HG03135 (cell line): ENCODE data around the gene TCF4.

ENCODE experiments used
- ATAC-seq: cut with Tn5 transposase; IDR thresholded peaks from one replicate; pipeline ENCODE4 v1.9.1; 2021; ENCODE audit warnings: mild to moderate bottlenecking, moderate library complexity; ENCODE audit not compliant: unreplicated experiment

The TCF4 gene

DNA sequence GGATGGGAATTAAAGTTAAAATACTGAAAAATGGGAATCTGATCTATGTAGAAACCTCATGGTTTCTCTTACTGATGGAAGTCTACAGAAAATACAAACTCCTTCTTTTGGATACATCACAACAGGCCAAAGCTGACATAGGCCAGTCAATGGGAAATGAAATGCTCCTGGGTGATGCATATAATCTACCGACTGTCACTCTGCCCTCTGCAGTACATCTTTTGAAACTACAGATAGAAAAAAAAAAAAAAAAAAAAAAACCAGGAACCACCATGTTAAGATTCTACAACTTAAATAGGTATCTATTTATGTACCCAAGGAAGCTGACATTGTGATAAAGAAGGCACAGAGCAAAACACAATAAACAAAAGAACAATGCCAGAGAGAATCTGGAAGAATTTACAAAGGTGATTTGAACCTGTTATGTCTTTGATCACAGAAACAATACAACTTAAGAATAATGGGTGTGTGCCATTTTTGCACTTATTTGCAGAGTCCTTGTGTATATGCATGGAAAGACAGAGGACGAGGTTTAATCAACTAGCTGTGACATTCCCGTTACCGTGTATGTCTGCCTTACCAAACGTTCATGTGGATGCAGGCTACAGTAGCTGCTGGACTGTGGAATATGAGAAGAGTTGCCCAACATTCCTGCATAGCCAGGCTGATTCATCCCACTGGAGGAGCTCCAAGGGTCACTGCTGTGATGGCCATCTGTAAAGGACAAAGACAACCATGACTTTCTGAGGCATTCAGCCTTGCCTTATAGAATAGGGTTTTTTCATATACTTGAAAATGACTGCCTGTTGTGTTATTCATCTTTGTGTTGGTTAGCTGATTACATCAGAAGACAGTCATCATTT, 312.7 kb downstream of the TCF4 start:
- no peak for ATAC-seq

GRCh38 chr18:55272510-55273243, 315.3 kb downstream of the TCF4 start:
- no peak for ATAC-seq

- ATAC-seq = no peak
Measured at GRCh38 chr18:55269622-55270021, 318.4 kb downstream of the TCF4 start.

DNA sequence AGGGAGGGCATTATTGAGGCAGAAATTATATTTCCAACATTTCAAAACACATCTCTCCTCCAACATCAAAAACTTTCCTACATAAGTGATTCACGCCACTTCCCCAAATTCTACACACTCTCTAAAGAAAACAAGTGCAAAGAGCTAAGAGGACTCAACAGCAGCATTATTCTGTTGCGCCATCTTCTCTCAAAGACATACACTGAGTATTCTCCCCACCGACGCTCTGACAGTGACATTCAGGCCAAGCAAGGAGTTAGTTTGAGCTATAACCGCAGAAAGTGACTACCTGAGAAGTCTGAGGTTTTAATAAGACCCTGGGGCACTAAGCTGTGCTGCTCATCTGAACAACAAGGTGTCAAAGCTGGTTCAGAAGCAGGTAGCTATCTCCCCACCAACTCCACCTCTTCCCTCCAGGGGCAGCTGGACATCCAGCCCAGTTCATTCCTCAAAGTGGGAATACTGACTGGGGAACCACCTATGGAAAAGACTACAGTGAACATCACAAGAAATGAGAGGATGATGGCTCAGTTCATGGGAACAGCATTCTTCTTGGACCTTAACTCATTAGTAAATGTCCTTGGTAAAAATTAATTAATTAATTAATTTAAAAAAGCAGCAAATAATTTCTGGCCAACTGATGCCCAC, 319.2 kb downstream of the TCF4 start:
- peak; percentile 44 for ATAC-seq

- ATAC-seq = peak; percentile 72
Measured at GRCh38 chr18:55268151-55268601, 319.8 kb downstream of the TCF4 start.

- no peak for ATAC-seq
Measured at GRCh38 chr18:55266981-55267380, 321.0 kb downstream of the TCF4 start.

DNA sequence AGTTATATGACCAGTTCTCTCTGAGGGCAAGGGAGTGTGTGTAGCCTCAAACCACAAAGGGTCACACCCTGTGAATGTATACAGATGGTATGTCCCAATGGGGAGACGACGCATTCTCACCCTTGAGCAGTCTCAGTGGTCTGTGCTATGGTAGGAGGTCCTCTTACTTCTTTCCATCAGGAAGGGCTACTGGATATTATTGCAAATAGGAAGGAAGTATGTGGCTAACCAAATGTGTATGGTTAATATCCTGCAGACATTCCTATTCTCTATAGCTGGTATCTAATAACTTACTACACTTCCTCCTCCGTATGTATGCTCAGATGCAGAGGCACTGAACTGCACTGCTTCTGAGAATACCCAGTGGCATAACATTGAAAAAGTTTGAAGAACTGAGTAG, 322.0 kb downstream of the TCF4 start:
- peak; percentile 51 for ATAC-seq

- ATAC-seq = no peak
Measured at GRCh38 chr18:55265130-55265675, 322.8 kb downstream of the TCF4 start.

DNA sequence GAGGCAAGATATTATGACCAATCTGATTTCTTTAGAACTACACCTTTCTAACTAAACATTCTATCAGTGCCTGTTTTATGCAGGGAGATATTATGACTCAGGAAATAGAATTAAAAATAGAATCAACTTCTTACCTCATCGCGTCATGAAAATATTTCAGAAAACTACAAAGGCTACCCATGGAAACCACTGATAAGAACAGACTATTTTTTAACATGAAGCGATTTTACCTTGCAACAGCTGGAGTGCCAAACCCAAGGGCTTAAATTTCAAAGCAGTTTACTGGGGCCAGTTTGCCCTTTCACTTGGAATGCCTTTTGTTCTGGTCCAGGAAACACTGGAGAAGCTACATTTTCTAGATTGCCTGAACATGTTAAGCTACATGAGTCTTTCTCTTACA, 323.9 kb downstream of the TCF4 start:
- ATAC-seq = no peak

- no peak for ATAC-seq
Measured at GRCh38 chr18:55262021-55262560, 325.9 kb downstream of the TCF4 start.

- ATAC-seq = no peak
Measured at GRCh38 chr18:55261253-55261652, 326.7 kb downstream of the TCF4 start.

GRCh38 chr18:55258088-55258487, 329.9 kb downstream of the TCF4 start:
- ATAC-seq = no peak

DNA sequence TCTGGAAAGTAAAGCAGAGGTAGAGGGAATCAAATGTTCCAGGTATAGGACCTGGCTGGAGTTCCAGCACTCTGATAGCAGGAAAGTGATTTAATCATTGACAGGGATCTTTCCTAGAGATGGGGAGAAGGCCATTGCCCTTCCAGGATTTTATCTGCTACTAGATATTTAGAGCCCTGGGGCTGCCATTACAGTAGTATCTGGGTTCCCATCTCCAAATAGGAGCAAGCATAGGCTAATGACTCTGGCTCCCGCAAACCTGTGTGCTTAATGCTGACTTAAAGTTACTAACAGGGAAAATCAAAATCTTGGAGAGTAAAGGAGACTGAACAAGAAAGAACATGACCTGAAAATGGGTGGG, 331.1 kb downstream of the TCF4 start:
- ATAC-seq = no peak

- ATAC-seq = no peak
Measured at GRCh38 chr18:55256226-55256928, 331.6 kb downstream of the TCF4 start.

DNA sequence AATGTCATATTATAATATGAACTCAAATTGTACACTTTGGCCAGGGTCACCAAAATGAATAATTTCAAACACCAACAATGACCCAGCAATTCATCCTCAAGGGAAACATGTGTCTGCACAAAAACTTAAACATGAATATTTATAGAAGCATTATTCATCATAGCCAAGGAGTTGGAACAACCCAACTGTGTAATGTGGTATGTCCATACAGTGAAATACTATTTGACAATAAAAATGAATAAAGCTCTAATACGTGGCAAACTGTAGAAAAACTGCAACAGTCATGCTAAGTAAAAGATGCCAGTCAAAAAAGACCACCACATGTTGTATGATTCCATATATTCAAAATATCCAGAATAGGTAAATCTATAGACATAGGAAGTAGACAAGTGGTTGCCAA, 334.2 kb downstream of the TCF4 start:
- ATAC-seq = no peak

DNA sequence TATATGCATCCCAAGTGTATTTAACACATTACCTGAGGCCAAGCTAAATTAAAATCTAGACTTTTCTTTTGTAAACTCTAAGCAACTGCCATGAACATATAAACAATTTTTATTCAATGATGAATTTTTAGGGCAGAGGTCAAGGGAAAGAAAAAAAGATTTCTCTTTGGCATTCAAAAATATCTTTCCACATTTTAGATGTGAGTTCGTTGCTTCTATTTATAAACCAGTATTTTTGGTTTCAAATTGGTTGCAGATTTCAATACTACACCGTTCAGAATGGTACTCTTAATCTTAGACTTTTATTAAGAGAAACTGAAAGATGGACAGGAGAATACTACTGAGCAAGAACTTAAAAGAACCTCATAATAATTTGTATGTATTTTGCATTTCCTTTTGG, 335.1 kb downstream of the TCF4 start:
- peak; percentile 53 for ATAC-seq

GRCh38 chr18:55252053-55252675, 335.8 kb downstream of the TCF4 start:
- ATAC-seq = no peak

GRCh38 chr18:55251254-55251971, 336.6 kb downstream of the TCF4 start:
- ATAC-seq = no peak

GRCh38 chr18:55250768-55251173, 337.2 kb downstream of the TCF4 start:
- no peak for ATAC-seq
